K562 (cell line): ENCODE results near the gene NUTF2. TPM values are rescaled to one million over a fixed set of nuclear protein-coding genes. Genes with fewer than 3 reads are reported as not detected.
A peak's percentile ranks its signal among the peaks of the same experiment; 100 is the strongest.

ENCODE experiments used
- ATAC-seq: fragments of 200-7000 bp; cut with Tn5 transposase; 3 replicates; pipeline ENCODE4 v1.9.1; 2020; ENCODE audit warnings: moderate library complexity
- BruUV-seq: library from RNA; stranded (reverse); fragments of 400-500 nt; replicated peaks from 2 replicates; lab custom pipeline; 2021; lab: Mats Ljungman, UMichigan
- CTCF ChIA-PET: fragments of 300-600 bp; formaldehyde crosslinking; extraction: SDS; loops from one replicate; lab custom pipeline; 2021; ENCODE audit warnings: low intra/inter-chr PET ratio; lab: Yijun Ruan, JAX
- POLR2A ChIA-PET: fragments of 300-600, 350-650 bp; sonication (Branson Sonifier 250); formaldehyde crosslinking; extraction: SDS; loops from one replicate; lab custom pipeline; 2021; ENCODE audit warnings: antibody characterized with exemption, inconsistent platforms; lab: Yijun Ruan, JAX
- DNase-seq, 4 experiments: peaks; one replicate each; pipeline versions ENCODE4 v3.0.0 to v3.0.0-alpha.2; 2011 to 2018; ENCODE audit warnings: low spot score in 3 of 4, mixed read lengths in 3 of 4; ENCODE audit errors: extremely low read depth in 1 of 4
- FAIRE-seq: peaks from 2 replicates; lab custom pipeline; 2011; peaks lifted over from hg19 to GRCh38; lab: Jason Lieb, UNC
- H2AFZ ChIP-seq: 2 replicates; pipeline ENCODE4 v1.6.0; 2011; ENCODE audit warnings: low read depth, low read length, control low read depth, inconsistent platforms
- H3K27ac ChIP-seq: fragments of 200-600 bp; 3 replicates; pipeline ENCODE4 v1.8.0; 2011; ENCODE audit warnings: low read depth, mild to moderate bottlenecking, control low read depth, inconsistent platforms, low read length, moderate library complexity, mixed read lengths; ENCODE audit errors: extremely low read depth
- H3K27me3 ChIP-seq, 2 experiments: fragments of 300-600 bp in 1 of 2; 2 replicates in 1 of 2; 3 replicates in 1 of 2; pipeline versions ENCODE4 v1.6.0 to v1.8.0; 2011; ENCODE audit warnings: inconsistent platforms in 2 of 2, low read length in 2 of 2, mild to moderate bottlenecking in 1 of 2, mixed read lengths in 1 of 2, moderate library complexity in 1 of 2; ENCODE audit not compliant: control insufficient read depth in 2 of 2, insufficient read depth in 2 of 2
- H3K36me3 ChIP-seq: fragments of 300-600 bp; 3 replicates; pipeline ENCODE4 v1.8.0; 2011; ENCODE audit warnings: mild to moderate bottlenecking, low read length, inconsistent platforms; ENCODE audit not compliant: control insufficient read depth, insufficient read depth
- H3K4me1 ChIP-seq, 2 experiments: fragments of 200-600 bp in 1 of 2; replicated peaks in 1 of 2; 2 replicates in 1 of 2; 3 replicates in 1 of 2; pipeline versions ENCODE4 v1.5.1 to v1.8.0; 2011; ENCODE audit warnings: inconsistent platforms in 2 of 2, low read length in 2 of 2, mild to moderate bottlenecking in 1 of 2, mixed read lengths in 1 of 2, moderate library complexity in 1 of 2; ENCODE audit not compliant: control insufficient read depth in 2 of 2, insufficient read depth in 2 of 2
- H3K4me2 ChIP-seq: 2 replicates; pipeline ENCODE4 v1.6.1; 2011; ENCODE audit warnings: low read length, control low read depth, inconsistent platforms, mixed read lengths; ENCODE audit not compliant: insufficient read depth
- H3K4me3 ChIP-seq: fragments of 200-600 bp; sonication (generic), shearing (Covaris generic); 2 replicates; pipeline ENCODE4 v1.5.1; 2016; ENCODE audit warnings: control low read depth, inconsistent platforms
- H3K79me2 ChIP-seq: fragments of 200-600 bp; 3 replicates; pipeline ENCODE4 v1.8.0; 2011; ENCODE audit warnings: low read length, inconsistent platforms; ENCODE audit not compliant: control insufficient read depth, insufficient read depth
- H3K9ac ChIP-seq, 2 experiments: 2 replicates each; pipeline versions ENCODE4 v1.6.0 to v1.6.1; 2011; ENCODE audit warnings: low read depth in 2 of 2, low read length in 2 of 2, control low read depth in 1 of 2, inconsistent platforms in 1 of 2, mild to moderate bottlenecking in 1 of 2, mixed read lengths in 1 of 2; ENCODE audit not compliant: insufficient read depth in 1 of 2
- H3K9me1 ChIP-seq: one replicate; pipeline ENCODE4 v1.6.0; 2011; ENCODE audit warnings: inconsistent platforms, mild to moderate bottlenecking, low read length, moderate library complexity; ENCODE audit not compliant: control insufficient read depth, insufficient read depth
- H3K9me3 ChIP-seq: replicated peaks from 2 replicates; pipeline ENCODE4 v1.5.1; 2011; ENCODE audit warnings: low read depth, low read length, inconsistent platforms; ENCODE audit not compliant: control insufficient read depth, insufficient read depth
- H4K20me1 ChIP-seq: replicated peaks from 2 replicates; pipeline ENCODE4 v1.6.1; 2011; ENCODE audit warnings: low read length, inconsistent platforms, mixed read lengths; ENCODE audit not compliant: control insufficient read depth, insufficient read depth
- HDAC3 ChIP-seq: fragments of 450-650 bp; IDR thresholded peaks from 2 replicates; pipeline ENCODE4 v1.6.1; 2018; ENCODE audit warnings: borderline replicate concordance, mild to moderate bottlenecking, moderate library complexity; ENCODE audit not compliant: partially characterized antibody
- KAT7 ChIP-seq: sonication (generic); formaldehyde crosslinking; IDR thresholded peaks from 2 replicates; pipeline ENCODE4 v1.8.0; 2022; ENCODE audit warnings: missing genetic modification reagents, mild to moderate bottlenecking, borderline replicate concordance
- LCOR ChIP-seq: sonication (generic); formaldehyde crosslinking; IDR thresholded peaks from 2 replicates; pipeline ENCODE4 v1.8.0; 2022; ENCODE audit warnings: mild to moderate bottlenecking, missing genetic modification reagents
- NFYB ChIP-seq: IDR thresholded peaks from 2 replicates; pipeline ENCODE4 v1.6.1; 2011; ENCODE audit warnings: mild to moderate bottlenecking, moderate library complexity; ENCODE audit not compliant: insufficient read length; ENCODE audit errors: extremely low read depth
- OTX1 ChIP-seq: fragments of 450-650 bp; formaldehyde crosslinking; IDR thresholded peaks from 2 replicates; pipeline ENCODE4 v1.4.0; 2022; ENCODE audit warnings: mild to moderate bottlenecking
- RAD21 ChIP-seq, 2 experiments: fragments of 250-450 bp in 1 of 2; fragments of 450-650 bp in 1 of 2; sonication (Bioruptor Pico) in 1 of 2; formaldehyde crosslinking in 1 of 2; IDR thresholded peaks in 1 of 2; conservative IDR thresholded peaks in 1 of 2; 2 replicates each; pipeline versions ENCODE4 v1.4.0 to v1.8.0; 2020 to 2022; ENCODE audit warnings: mild to moderate bottlenecking in 2 of 2, moderate library complexity in 1 of 2
- RB1 ChIP-seq: fragments of 450-650 bp; IDR thresholded peaks from 2 replicates; pipeline ENCODE4 v1.6.1; 2017; ENCODE audit warnings: low read depth, mild to moderate bottlenecking
- REST ChIP-seq, 2 experiments: fragments of 450-650 bp; formaldehyde crosslinking in 1 of 2; IDR thresholded peaks; 2 replicates each; pipeline versions ENCODE4 v1.4.0 to v1.6.1; 2014 to 2020; ENCODE audit warnings: mild to moderate bottlenecking in 2 of 2, borderline replicate concordance in 1 of 2, low read depth in 1 of 2
- SAP30 ChIP-seq: fragments of 200-600 bp; sonication (generic); IDR thresholded peaks from 2 replicates; pipeline ENCODE4 v1.6.1; 2012; ENCODE audit warnings: borderline replicate concordance, low read depth, mild to moderate bottlenecking, moderate library complexity, low read length, control low read depth, inconsistent platforms; ENCODE audit not compliant: insufficient read depth, poor library complexity, severe bottlenecking
- THRA ChIP-seq: fragments of 450-650 bp; IDR thresholded peaks from 2 replicates; pipeline ENCODE4 v1.6.1; 2017; ENCODE audit warnings: mild to moderate bottlenecking, moderate library complexity
- ZBTB1 ChIP-seq: sonication (generic); formaldehyde crosslinking; IDR thresholded peaks from 2 replicates; pipeline ENCODE4 v1.8.1; 2023; ENCODE audit warnings: missing genetic modification reagents, low read depth, mild to moderate bottlenecking, borderline replicate concordance
- WGBS: fragments of 100-300 bp; shearing (Covaris generic); methylation state at CpG from one replicate; pipeline ENCODE4 v1.1.6; 2016; ENCODE audit warnings: low coverage, mixed read lengths; ENCODE audit not compliant: insufficient coverage; ENCODE audit errors: missing lambda C conversion rate; 5-methylcytosine and 5-hydroxymethylcytosine counted together
- in situ Hi-C: fragments of 300-500 bp; cut with MboI; formaldehyde crosslinking; loops from 4 replicates; pipeline ENCODE4 v1.15.0; 2018; ENCODE audit warnings: inconsistent platforms, mixed read lengths
- intact Hi-C: fragments of 100-400 bp; cut with micrococcal nuclease; formaldehyde crosslinking; loops from 2 replicates; pipeline ENCODE4 v1.14.2; 2022
- polyA plus RNA-seq, 8 experiments: library from polyadenylated mRNA; depleted of rRNA in 4 of 8; stranded (reverse) in 5 of 8; unstranded in 3 of 8; fragments of >200 nt; fragmentation: Nextera tagmentation in 2 of 8; fragmentation: Illumina TruSeq in 1 of 8; extraction: Ambion mirVana in 2 of 8; extraction: Trizol in 1 of 8; gene quantifications; 2 replicates each; pipeline versions ENCODE4 v1.2.1 to v1.2.3, GENCODE V29; 2011 to 2014; ENCODE audit warnings: inconsistent platforms in 1 of 8, missing spikeins in 1 of 8
- total RNA-seq, 7 experiments: library from RNA; depleted of rRNA in 6 of 7; stranded (reverse); fragments of >200 nt in 6 of 7; fragmentation: Illumina TruSeq in 2 of 7; extraction: Trizol in 2 of 7; gene quantifications; 2 replicates each; pipeline versions ENCODE4 v1.2.1 to v1.2.3, GENCODE V29; 2011 to 2021; ENCODE audit warnings: low replicate concordance in 1 of 7

NUTF2 gene
- total and polyA plus RNA-seq, 9 of the 15 experiments (the other 6 are each of a cell fraction or from before 2014, with no cell fraction given): 106 to 248 (median 147) TPM

GRCh38 chr16:67807148-67807682, 39.5 kb upstream of the NUTF2 start:
- intact Hi-C loops (loop anchor here (5.0 kb wide), 1 partner anchor 135 kb away; no protein-coding TSS in a partner anchor), in situ Hi-C loops (no loop called here)
- Histone ChIP-seq H3K9me1 (no peaks in the 10 kb centered on the region), H3K4me1 (peaks cover 15 to 18% of the 10 kb centered on the region in 2 experiments; a peak in 4 of 5 replicates), H4K20me1 (no peaks in the 10 kb centered on the region), H3K4me2 (peak overlapping the region; percentile 92), H3K27me3 (no peaks in the 10 kb centered on the region), H3K4me3 (peak overlapping the region; percentile 98), H3K36me3 (peaks cover 25% of the 10 kb centered on the region; the same call in 2 of the 3 replicates), H2AFZ (peak overlapping the region; percentile 98), H3K9ac (peak overlapping the region in 1 of 2 experiments; percentile 86; a peak in 2 of 4 replicates), H3K79me2 (peaks cover 31% of the 10 kb centered on the region), H3K27ac (no peak overlapping the region; the same call in 2 of the 3 replicates), H3K9me3 (no peaks in the 10 kb centered on the region)
- ATAC-seq: peak; percentile 9
- BruUV-seq: no TSS peak
- FAIRE-seq: no peak
- WGBS: 23% methylated on average over 24 of the region's 24 CpGs
- CTCF ChIA-PET: no interaction called here
- DNase-seq: no peak
- POLR2A ChIA-PET: interaction anchor here (0.5 to 1.6 kb wide), 8 partner anchors 9 to 533 kb away, joined by 3 to 12 read pairs (median 3); partner anchors contain the start of gene GFOD2
- TF ChIP-seq LCOR: 0 out of 2 replicates have a peak, but pooled peaks have one; percentile 8
- no peak for TF ChIP-seq OTX1 (CRISPR knock-in tag)
- 0 out of 2 replicates have a peak, but pooled peaks have one; percentile 4 for TF ChIP-seq RB1
- TF ChIP-seq KAT7: peak; percentile 10; the same call in 1 of the 2 replicates
- no peak for TF ChIP-seq NFYB
- TF ChIP-seq THRA: no peak
- peak; percentile 92 for TF ChIP-seq SAP30
- TF ChIP-seq HDAC3: no peak
- 0 out of 2 replicates have a peak, but pooled peaks have one; percentile 11 for TF ChIP-seq REST (IDR thresholded peaks at IDR 0.05; ENCODE audit: borderline replicate concordance)
- no peak for TF ChIP-seq REST (CRISPR knock-in tag; IDR thresholded peaks at IDR 0.05; ENCODE audit: low read depth)
- TF ChIP-seq ZBTB1 (CRISPR knock-in tag): no peak
- TF ChIP-seq RAD21 (CRISPR knock-in tag; conservative IDR thresholded peaks at IDR 0.05 in 1 of 2, IDR thresholded peaks at IDR 0.05 in 1 of 2): peak; percentile 7 to 38; a peak in 3 of 4 replicates
